ENCODE data around the gene HMX2. TPM values are rescaled to one million over a fixed set of nuclear protein-coding genes. Genes with fewer than 3 reads are reported as not detected.

Gene HMX2
- total RNA-seq, 2 experiments from 2014 or later = not detected

DNA sequence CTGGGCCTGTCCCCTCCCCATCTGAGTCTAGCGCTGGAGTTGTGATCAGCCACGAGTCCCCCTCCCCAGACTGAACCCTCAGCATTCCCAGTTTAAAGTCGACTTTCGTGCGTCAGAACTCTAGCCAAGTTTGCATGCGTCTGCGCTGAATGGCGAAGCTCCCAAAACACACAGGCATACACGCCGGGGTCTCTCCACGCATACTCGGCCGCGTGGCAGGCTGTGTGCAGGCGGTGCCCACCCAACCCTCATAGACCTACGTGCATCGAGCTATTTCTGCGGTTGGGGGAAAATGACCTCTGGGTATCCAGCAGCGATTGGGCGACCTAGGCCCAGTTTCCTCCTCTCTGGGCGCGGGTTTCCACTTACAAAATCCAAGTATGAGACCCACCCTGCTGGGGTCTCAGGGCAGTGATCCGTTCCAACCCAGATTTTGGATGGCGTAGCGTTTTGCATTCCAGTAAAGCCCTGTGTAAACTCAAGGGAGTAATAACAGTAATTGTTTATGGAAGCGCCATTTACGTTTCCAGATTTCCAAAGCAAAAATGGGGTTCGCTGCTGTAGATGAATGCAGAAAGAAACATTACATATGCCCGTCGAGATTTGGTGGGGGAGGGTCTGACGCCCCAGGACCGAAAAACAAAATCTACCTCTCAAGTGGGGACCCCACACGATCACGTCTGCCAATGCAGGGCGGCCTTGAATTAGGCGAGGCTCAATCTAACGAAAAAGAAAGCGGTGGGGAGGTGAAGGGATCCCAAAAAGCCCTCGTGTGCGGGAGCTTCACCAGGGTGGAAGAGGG lies 14.2 kb upstream of the HMX2 start:
- H3K27ac Mint-ChIP-seq = peak overlapping the region; percentile 82
- peaks cover 4% of the 10 kb centered on the region for H3K36me3 Mint-ChIP-seq (ENCODE audit: low read depth)
- CTCF ChIA-PET = interaction anchor here (0.6 to 1.5 kb wide), 8 partner anchors 11 to 116 kb away, joined by 3 to 10 read pairs (median 4); no protein-coding TSS in a partner anchor
- DNase-seq = no peak
- peaks cover 26% of the 10 kb centered on the region for H3K4me1 Mint-ChIP-seq
- POLR2A ChIA-PET = no interaction called here
- H3K27me3 Mint-ChIP-seq = peaks cover 74% of the 10 kb centered on the region
- peaks cover 1% of the 10 kb centered on the region for H3K9me3 Mint-ChIP-seq
- H3K4me3 Mint-ChIP-seq = peak overlapping the region; percentile 45

DNA sequence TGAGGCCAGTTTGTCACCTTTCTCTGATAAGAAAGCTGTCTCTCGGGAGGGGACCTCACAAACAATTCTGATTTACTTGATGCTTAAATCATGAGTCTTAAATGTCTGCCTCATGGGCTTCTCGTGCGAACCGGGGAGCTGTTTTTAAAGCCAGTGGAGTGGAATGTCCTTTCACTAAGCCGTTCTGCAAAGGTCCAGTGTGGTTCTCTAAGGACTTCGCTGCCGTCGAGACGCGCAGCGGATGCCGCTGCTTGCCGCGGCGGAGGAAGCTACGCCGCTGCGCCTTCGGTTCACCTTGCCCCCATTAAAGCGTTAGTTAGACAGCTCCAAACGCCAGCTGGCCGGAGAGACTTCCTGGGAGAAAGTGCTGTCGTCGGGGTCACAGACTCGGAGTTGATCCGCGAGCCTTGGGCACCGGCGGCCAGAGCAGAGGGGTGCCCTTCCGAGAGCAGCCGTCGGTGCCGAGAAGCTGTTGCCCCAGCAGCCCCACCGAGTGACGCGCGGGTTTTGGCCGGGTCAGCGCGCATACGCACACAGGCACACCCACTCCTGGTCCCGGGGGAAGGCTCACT lies 13.5 kb upstream of the HMX2 start:
- H3K36me3 Mint-ChIP-seq (ENCODE audit: low read depth) = peaks cover 4% of the 10 kb centered on the region
- H3K9me3 Mint-ChIP-seq = peaks cover 1% of the 10 kb centered on the region
- H3K4me1 Mint-ChIP-seq = peaks cover 27% of the 10 kb centered on the region
- peak overlapping the region; percentile 45 for H3K4me3 Mint-ChIP-seq
- ChIA-PET POLR2A (no interaction called here), CTCF (interaction anchor here (0.6 to 1.1 kb wide), 4 partner anchors 10 to 70 kb away, joined by 3 to 5 read pairs (median 3); no protein-coding TSS in a partner anchor)
- DNase-seq = no peak
- peaks cover 76% of the 10 kb centered on the region for H3K27me3 Mint-ChIP-seq
- peak overlapping the region; percentile 82 for H3K27ac Mint-ChIP-seq

DNA sequence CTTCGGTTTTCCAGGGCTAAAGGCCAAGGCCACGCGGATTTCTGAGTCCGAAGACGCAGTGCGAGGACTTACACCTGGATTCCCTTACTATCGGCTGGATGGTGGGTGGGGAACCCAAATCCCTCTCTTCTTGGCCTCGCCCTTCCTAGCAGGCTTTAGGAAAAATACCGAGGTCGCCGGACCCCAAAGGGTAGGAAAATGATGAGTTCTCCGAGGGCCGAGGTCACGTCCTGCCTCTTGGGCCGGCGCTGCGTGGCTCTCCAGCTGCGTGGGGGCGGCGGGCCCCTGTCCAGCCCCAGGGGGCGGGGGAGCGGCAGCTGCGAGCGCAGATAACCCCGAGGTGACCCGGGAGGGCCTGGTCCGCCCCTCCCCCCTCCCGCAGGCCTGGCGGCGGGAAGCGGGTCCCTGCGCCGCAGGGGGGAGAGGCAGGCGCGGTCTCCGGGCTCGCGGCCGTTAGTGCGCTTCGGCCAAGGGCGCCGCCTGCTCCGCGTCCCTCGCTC lies 13.0 kb upstream of the HMX2 start:
- Mint-ChIP-seq H3K27me3 (peaks cover 77% of the 10 kb centered on the region), H3K9me3 (peaks cover 1% of the 10 kb centered on the region), H3K27ac (peak overlapping the region; percentile 82), H3K36me3 (ENCODE audit: low read depth) (peaks cover 4% of the 10 kb centered on the region), H3K4me3 (peak overlapping the region; percentile 45), H3K4me1 (peaks cover 33% of the 10 kb centered on the region)
- ChIA-PET CTCF (interaction anchor here (1.1 kb wide), 2 partner anchors 10 to 11 kb away, joined by 3 to 5 read pairs; no protein-coding TSS in a partner anchor), POLR2A (no interaction called here)
- DNase-seq = no peak

DNA sequence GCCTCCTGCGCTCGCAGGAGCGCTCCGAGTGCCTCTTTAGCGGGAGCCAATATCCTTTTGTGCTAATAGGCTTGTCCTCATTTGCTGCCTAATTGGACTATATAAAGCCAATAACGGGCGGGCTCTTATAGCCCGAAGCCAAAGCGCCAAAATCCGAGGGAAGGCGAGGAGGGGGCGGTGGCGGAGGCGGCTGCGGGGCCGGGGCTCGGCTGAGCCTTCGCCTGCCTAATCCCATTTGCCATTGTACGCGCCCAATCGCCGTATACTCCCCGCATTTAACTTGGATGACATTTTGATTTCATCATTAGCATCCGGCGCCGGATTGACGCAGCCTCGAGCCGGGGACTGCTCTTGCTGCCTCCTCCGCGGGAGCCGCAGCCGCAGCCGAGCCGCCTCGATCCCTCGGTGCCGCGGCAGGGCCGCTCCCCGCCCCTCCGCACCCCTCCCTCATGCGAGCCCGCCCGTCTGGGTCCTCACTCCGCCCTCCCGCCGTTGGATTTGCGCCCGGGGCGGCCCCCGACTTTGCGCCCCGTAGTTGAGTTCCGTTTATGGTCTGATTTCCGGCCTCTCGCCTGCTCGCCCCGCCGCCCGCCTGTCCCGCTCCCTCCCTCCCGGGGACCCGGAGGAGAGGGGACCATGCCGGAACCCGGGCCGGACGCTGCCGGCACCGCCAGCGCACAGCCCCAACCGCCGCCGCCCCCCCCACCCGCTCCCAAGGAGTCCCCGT lies 12.4 kb upstream of the HMX2 start, which contains the start of gene HMX3:
HMX3 (plus strand) TSS at position 556 of the 727 bp plus-strand sequence; CDS start at position 637, 81 bp downstream.
- Mint-ChIP-seq H3K27ac (peak within 1 kb of the TSS; percentile 82), H3K4me1 (peaks cover 38% of the 10 kb centered on the region), H3K36me3 (ENCODE audit: low read depth) (peaks cover 4% of the 10 kb centered on the region), H3K9me3 (peaks cover 1% of the 10 kb centered on the region), H3K27me3 (peaks cover 77% of the 10 kb centered on the region), H3K4me3 (peak within 1 kb of the TSS; percentile 70)
- DNase-seq = no peak
- CTCF ChIA-PET = interaction anchor here (1.1 kb wide), 1 partner anchor 9 kb away, joined by 3 read pairs; no protein-coding TSS in a partner anchor
- POLR2A ChIA-PET = no interaction called here

DNA sequence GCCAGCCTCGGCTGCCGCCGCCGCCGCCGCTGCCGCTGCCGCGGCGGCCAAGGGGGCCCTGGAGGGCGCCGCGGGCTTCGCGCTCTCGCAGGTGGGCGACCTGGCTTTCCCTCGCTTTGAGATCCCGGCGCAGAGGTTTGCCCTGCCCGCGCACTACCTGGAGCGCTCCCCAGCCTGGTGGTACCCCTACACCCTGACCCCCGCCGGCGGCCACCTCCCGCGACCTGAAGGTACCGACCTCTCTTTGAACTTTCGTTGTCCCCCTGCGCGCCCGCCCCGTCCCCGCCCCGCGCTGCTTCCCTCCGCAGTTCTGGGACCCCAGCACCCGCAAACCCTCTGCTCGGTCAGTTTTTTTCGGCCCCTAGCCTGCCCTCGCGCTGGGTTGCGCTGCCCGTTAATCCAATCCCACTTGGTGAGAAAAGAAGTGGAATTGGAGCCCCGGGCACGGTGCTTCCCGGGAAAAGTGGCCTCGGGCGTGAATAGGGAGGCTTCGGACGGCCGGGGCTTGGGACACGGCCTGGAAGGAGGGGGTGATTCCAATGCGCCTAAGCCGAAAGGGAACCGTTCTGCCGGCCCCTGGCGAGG lies 11.6 kb upstream of the HMX2 start:
- H3K27ac Mint-ChIP-seq = peak overlapping the region; percentile 6
- peaks cover 1% of the 10 kb centered on the region for H3K9me3 Mint-ChIP-seq
- ChIA-PET CTCF (interaction anchor here (3.3 kb wide), 1 partner anchor 13 kb away, joined by 11 read pairs; no protein-coding TSS in a partner anchor), POLR2A (no interaction called here)
- H3K27me3 Mint-ChIP-seq = peaks cover 79% of the 10 kb centered on the region
- H3K4me1 Mint-ChIP-seq = peaks cover 39% of the 10 kb centered on the region
- no peak overlapping the region for H3K4me3 Mint-ChIP-seq
- no peak for DNase-seq
- peaks cover 4% of the 10 kb centered on the region for H3K36me3 Mint-ChIP-seq (ENCODE audit: low read depth)

DNA sequence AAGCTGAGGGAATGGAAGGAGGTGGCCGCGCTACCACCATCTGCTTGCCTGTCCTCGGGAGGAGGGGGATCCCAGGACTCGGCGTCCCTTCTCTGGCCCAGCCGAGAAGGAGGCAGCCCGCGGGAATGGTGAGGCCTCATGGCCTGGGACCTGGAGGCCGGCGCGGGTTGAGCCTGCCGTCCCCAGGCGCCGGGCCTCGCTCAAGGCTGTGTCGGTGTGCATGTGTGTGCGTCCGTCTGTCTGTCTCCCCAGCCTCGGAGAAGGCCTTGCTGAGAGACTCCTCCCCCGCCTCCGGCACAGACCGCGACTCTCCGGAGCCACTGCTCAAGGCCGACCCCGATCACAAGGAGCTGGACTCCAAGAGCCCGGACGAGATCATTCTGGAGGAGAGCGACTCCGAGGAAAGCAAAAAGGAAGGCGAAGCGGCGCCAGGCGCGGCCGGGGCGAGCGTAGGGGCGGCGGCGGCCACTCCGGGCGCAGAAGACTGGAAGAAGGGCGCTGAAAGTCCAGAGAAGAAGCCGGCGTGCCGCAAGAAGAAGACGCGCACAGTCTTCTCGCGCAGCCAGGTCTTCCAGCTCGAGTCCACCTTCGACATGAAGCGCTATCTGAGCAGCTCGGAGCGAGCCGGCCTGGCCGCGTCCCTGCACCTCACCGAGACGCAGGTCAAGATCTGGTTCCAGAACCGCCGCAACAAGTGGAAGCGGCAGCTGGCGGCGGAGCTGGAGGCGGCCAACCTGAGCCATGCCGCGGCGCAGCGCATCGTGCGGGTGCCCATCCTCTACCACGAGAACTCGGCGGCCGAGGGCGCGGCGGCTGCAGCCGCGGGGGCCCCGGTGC lies 10.9 kb upstream of the HMX2 start:
- H3K27me3 Mint-ChIP-seq = peaks cover 79% of the 10 kb centered on the region
- peaks cover 39% of the 10 kb centered on the region for H3K4me1 Mint-ChIP-seq
- POLR2A ChIA-PET = no interaction called here
- peak overlapping the region; percentile 70 for H3K4me3 Mint-ChIP-seq
- H3K9me3 Mint-ChIP-seq = peaks cover 1% of the 10 kb centered on the region
- DNase-seq = no peak
- H3K27ac Mint-ChIP-seq = peak overlapping the region; percentile 89
- H3K36me3 Mint-ChIP-seq (ENCODE audit: low read depth) = peaks cover 7% of the 10 kb centered on the region
- CTCF ChIA-PET = interaction anchor here (3.3 kb wide), 1 partner anchor 12 kb away, joined by 11 read pairs; no protein-coding TSS in a partner anchor

DNA sequence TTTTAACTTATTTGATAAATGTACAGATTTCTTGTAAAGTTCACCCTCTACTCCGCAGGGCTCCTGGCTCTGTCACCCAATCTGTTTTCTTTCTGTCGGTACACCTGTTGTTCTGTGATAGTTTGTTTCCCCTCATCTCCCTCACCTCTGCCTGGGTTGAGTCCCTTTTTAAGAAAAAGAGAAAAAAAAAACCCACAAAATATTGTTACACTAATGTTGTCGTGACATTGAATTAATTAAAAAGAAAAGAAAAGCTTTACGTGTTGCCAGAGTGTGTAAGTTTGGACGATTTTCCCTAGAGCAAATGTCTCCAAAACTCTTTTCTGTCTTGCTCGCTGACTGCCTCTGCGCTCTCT lies 8.8 kb upstream of the HMX2 start:
- H3K27me3 Mint-ChIP-seq = peaks cover 79% of the 10 kb centered on the region
- peak overlapping the region; percentile 57 for H3K27ac Mint-ChIP-seq
- POLR2A ChIA-PET = no interaction called here
- no peak overlapping the region for H3K4me3 Mint-ChIP-seq
- H3K4me1 Mint-ChIP-seq = peaks cover 31% of the 10 kb centered on the region
- no peak for DNase-seq
- peaks cover 7% of the 10 kb centered on the region for H3K36me3 Mint-ChIP-seq (ENCODE audit: low read depth)
- CTCF ChIA-PET = interaction anchor here (1.0 to 3.3 kb wide), 2 partner anchors 10 to 12 kb away, joined by 5 to 11 read pairs; no protein-coding TSS in a partner anchor
- peaks cover 1% of the 10 kb centered on the region for H3K9me3 Mint-ChIP-seq

DNA sequence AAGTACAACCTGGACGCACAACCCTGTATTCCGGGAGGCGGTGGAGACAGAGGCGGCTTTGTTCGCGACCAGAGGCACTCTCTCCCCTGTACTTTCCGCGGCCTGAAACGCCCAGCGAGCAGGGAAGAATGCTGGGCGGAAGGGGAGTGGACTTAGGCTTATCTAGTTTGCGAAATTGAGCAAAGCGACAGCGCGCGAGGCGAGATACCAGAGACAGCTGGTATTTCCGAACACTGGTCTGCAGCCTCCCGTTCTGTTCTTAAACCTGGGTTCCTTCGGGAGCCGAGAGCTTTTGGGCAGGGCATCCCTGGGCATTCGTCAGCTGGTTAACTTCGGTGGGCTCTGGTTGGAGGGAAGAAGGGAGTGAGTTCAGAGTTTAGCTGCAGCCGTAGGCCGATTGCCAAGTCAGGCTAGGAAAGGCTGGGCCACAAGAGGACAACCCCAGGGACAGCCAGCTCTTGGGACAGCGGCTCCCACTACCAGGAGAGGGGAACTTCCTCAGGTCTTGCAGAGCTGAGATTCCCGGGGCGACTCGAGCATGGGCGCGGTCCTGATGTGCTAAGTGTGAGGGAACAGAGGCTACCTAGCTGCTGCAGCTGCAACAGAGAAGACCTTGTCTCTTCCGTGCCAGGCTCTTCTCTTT lies 8.3 kb upstream of the HMX2 start:
- H3K4me3 Mint-ChIP-seq = no peak overlapping the region
- peaks cover 79% of the 10 kb centered on the region for H3K27me3 Mint-ChIP-seq
- H3K9me3 Mint-ChIP-seq = no peaks in the 10 kb centered on the region
- ChIA-PET POLR2A (no interaction called here), CTCF (interaction anchor here (1.0 to 3.3 kb wide), 3 partner anchors 9 to 11 kb away, joined by 4 to 11 read pairs (median 5); no protein-coding TSS in a partner anchor)
- DNase-seq = no peak
- H3K4me1 Mint-ChIP-seq = peaks cover 29% of the 10 kb centered on the region
- no peak overlapping the region for H3K27ac Mint-ChIP-seq
- peaks cover 7% of the 10 kb centered on the region for H3K36me3 Mint-ChIP-seq (ENCODE audit: low read depth)

DNA sequence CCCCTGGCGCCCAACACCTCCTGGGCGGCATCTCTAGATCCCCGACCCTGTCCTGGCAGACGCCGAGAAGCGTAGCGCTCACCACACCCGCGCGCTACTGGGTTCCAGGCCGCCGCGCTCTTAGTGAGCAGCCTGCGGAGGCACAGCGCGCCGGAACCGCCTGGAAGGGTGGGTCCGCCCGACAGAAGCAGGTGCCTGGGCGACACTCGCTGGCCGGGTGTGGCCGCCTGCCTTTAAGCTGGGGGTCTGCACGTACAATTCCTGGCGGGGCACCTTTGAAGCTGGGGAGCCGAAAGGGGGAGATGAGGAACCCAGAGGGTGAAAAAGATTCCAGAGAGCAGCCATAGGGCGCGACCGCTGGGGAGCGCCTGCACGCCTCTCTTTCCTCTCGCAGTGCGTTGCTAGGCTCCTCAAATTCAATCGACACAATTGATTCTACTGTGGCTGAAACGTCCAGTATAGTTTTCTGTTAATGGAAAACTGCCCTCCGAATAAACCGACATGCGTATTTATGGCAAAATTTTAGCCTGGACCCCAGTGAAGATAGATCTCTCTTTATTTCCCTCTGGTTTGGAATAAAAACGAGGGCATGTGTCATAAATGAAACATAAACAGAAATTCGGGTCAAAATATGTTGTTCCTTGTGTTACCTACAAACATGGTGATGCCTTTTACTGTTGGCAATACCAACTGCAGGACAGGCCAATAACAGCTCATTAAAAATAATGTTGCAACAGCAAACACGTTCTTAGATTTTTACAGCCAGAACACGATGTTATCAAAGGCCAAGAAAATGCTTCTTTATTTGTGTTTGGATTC lies 7.6 kb upstream of the HMX2 start:
- H3K4me3 Mint-ChIP-seq = peak overlapping the region; percentile 20
- peak overlapping the region; percentile 25 for H3K27ac Mint-ChIP-seq
- ChIA-PET CTCF (interaction anchor here (0.8 to 1.1 kb wide), 3 partner anchors 8 to 11 kb away, joined by 3 to 5 read pairs (median 4); no protein-coding TSS in a partner anchor), POLR2A (no interaction called here)
- peaks cover 83% of the 10 kb centered on the region for H3K27me3 Mint-ChIP-seq
- H3K4me1 Mint-ChIP-seq = peaks cover 32% of the 10 kb centered on the region
- DNase-seq = no peak
- H3K9me3 Mint-ChIP-seq = no peaks in the 10 kb centered on the region
- H3K36me3 Mint-ChIP-seq (ENCODE audit: low read depth) = peaks cover 7% of the 10 kb centered on the region

DNA sequence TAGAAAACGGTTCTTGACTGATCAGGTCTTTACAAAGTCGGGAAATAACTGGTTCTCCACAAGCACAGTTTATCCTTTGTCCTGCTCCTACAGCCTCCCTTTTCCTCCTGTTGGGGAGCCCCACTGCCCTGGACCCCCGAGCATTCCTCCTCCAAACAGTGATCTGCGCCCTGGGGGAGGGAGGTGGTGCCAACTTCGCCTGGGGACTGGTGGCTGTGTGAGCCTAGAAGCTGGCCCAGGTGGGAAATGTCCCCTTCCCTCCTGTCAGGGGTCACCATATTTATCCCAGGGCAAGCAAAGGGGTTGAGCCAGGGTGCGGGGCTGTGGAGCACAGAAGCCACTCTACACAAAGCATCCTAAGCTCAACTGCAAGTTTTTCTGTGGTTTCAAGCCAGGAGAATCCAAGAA lies 6.9 kb upstream of the HMX2 start:
- DNase-seq = no peak
- Mint-ChIP-seq H3K27me3 (peaks cover 89% of the 10 kb centered on the region), H3K36me3 (ENCODE audit: low read depth) (peaks cover 7% of the 10 kb centered on the region), H3K27ac (no peak overlapping the region), H3K4me1 (peaks cover 34% of the 10 kb centered on the region), H3K4me3 (no peak overlapping the region), H3K9me3 (no peaks in the 10 kb centered on the region)
- CTCF ChIA-PET = interaction anchor here (0.8 kb wide), 1 partner anchor 11 kb away, joined by 3 read pairs; no protein-coding TSS in a partner anchor
- POLR2A ChIA-PET = no interaction called here

All from activated CD4-positive, alpha-beta T cell treated with anti-CD3 and anti-CD28 coated beads, Interleukin-2, amount 10 ng/mL, durations not matched to agents 7 days and 5 days (primary cell).